Skeletal muscle satellite cell (primary cell): ENCODE results near the gene DGLUCY.

Experiments
- H3K27me3 ChIP-seq: 2 replicates; pipeline ENCODE4 v1.7.0; 2013; ENCODE audit warnings: low read length; ENCODE audit not compliant: control insufficient read depth, insufficient read depth
- H3K36me3 ChIP-seq: 2 replicates; pipeline ENCODE4 v1.7.0; 2013; ENCODE audit warnings: mild to moderate bottlenecking, control low read depth, low read length; ENCODE audit not compliant: insufficient read depth
- H3K4me1 ChIP-seq: 2 replicates; pipeline ENCODE4 v1.7.0; 2013; ENCODE audit warnings: low read length; ENCODE audit not compliant: control insufficient read depth, insufficient read depth
- H3K4me2 ChIP-seq: 2 replicates; pipeline ENCODE4 v1.7.0; 2013; ENCODE audit warnings: mild to moderate bottlenecking, low read length
- H3K4me3 ChIP-seq: 2 replicates; pipeline ENCODE4 v1.7.0; 2013; ENCODE audit warnings: low read length
- H3K9ac ChIP-seq: 2 replicates; pipeline ENCODE4 v1.7.0; 2013; ENCODE audit warnings: mild to moderate bottlenecking, low read depth, low read length, moderate library complexity
- H3K9me3 ChIP-seq: replicated peaks from 2 replicates; pipeline ENCODE4 v1.7.0; 2013; ENCODE audit warnings: mild to moderate bottlenecking, control low read depth, low read length

Gene DGLUCY

GRCh38 chr14:91125801-91126200 is 11.9 kb downstream of the DGLUCY start:
- no peaks in the 10 kb centered on the region for H3K4me1 ChIP-seq

GRCh38 chr14:91126761-91127160 is 12.9 kb downstream of the DGLUCY start:
- H3K4me2 ChIP-seq = no peak overlapping the region
- H3K27me3 ChIP-seq = no peaks in the 10 kb centered on the region
- no peak overlapping the region for H3K9ac ChIP-seq
- H3K4me3 ChIP-seq = no peak overlapping the region
- no peaks in the 10 kb centered on the region for H3K9me3 ChIP-seq
- H3K4me1 ChIP-seq = no peaks in the 10 kb centered on the region
- peaks cover 7% of the 10 kb centered on the region for H3K36me3 ChIP-seq

More at GRCh38 chr14:91125801-91126200, 11.9 kb downstream of the DGLUCY start:
- Histone ChIP-seq H3K9ac (no peak overlapping the region), H3K4me2 (no peak overlapping the region), H3K9me3 (no peaks in the 10 kb centered on the region), H3K4me3 (no peak overlapping the region), H3K27me3 (no peaks in the 10 kb centered on the region), H3K36me3 (peaks cover 4% of the 10 kb centered on the region)

- H3K9ac ChIP-seq = no peak overlapping the region
- H3K36me3 ChIP-seq = peaks cover 7% of the 10 kb centered on the region
- no peak overlapping the region for H3K4me2 ChIP-seq
Measured at GRCh38 chr14:91127401-91127801, 13.5 kb downstream of the DGLUCY start.

GRCh38 chr14:91127924-91128323 is 14.1 kb downstream of the DGLUCY start:
- H3K27me3 ChIP-seq = no peaks in the 10 kb centered on the region
- H3K4me1 ChIP-seq = no peaks in the 10 kb centered on the region

More at GRCh38 chr14:91127401-91127801, 13.5 kb downstream of the DGLUCY start:
- no peaks in the 10 kb centered on the region for H3K4me1 ChIP-seq
- no peaks in the 10 kb centered on the region for H3K9me3 ChIP-seq
- no peaks in the 10 kb centered on the region for H3K27me3 ChIP-seq
- H3K4me3 ChIP-seq = no peak overlapping the region

GRCh38 chr14:91128699-91129098 is 14.8 kb downstream of the DGLUCY start:
- no peaks in the 10 kb centered on the region for H3K27me3 ChIP-seq
- no peaks in the 10 kb centered on the region for H3K9me3 ChIP-seq
- H3K4me2 ChIP-seq = no peak overlapping the region
- no peak overlapping the region for H3K9ac ChIP-seq
- H3K4me3 ChIP-seq = no peak overlapping the region
- H3K4me1 ChIP-seq = no peaks in the 10 kb centered on the region
- H3K36me3 ChIP-seq = peaks cover 7% of the 10 kb centered on the region

More at GRCh38 chr14:91127924-91128323, 14.1 kb downstream of the DGLUCY start:
- Histone ChIP-seq H3K4me2 (no peak overlapping the region), H3K9me3 (no peaks in the 10 kb centered on the region), H3K9ac (no peak overlapping the region), H3K36me3 (peaks cover 7% of the 10 kb centered on the region), H3K4me3 (no peak overlapping the region)

- peaks cover 7% of the 10 kb centered on the region for H3K36me3 ChIP-seq
- no peaks in the 10 kb centered on the region for H3K9me3 ChIP-seq
- H3K27me3 ChIP-seq = no peaks in the 10 kb centered on the region
- no peak overlapping the region for H3K4me2 ChIP-seq
- H3K4me1 ChIP-seq = no peaks in the 10 kb centered on the region
- no peak overlapping the region for H3K9ac ChIP-seq
- H3K4me3 ChIP-seq = no peak overlapping the region
Measured at GRCh38 chr14:91129261-91129660, 15.4 kb downstream of the DGLUCY start.

- H3K4me3 ChIP-seq = no peak overlapping the region
Measured at GRCh38 chr14:91135039-91135438, 21.2 kb downstream of the DGLUCY start.

GRCh38 chr14:91138511-91139359 is 24.9 kb downstream of the DGLUCY start:
- Histone ChIP-seq H3K9ac (no peak overlapping the region), H3K4me3 (no peak overlapping the region), H3K36me3 (no peaks in the 10 kb centered on the region), H3K9me3 (no peaks in the 10 kb centered on the region), H3K4me1 (peaks cover 4% of the 10 kb centered on the region), H3K27me3 (no peaks in the 10 kb centered on the region), H3K4me2 (no peak overlapping the region)

More at GRCh38 chr14:91135039-91135438, 21.2 kb downstream of the DGLUCY start:
- H3K4me1 ChIP-seq = no peaks in the 10 kb centered on the region
- H3K9ac ChIP-seq = no peak overlapping the region
- H3K27me3 ChIP-seq = no peaks in the 10 kb centered on the region
- H3K36me3 ChIP-seq = peaks cover 3% of the 10 kb centered on the region
- H3K4me2 ChIP-seq = no peak overlapping the region
- no peaks in the 10 kb centered on the region for H3K9me3 ChIP-seq

- Histone ChIP-seq H3K4me2 (no peak overlapping the region), H3K4me3 (no peak overlapping the region), H3K36me3 (no peaks in the 10 kb centered on the region), H3K9me3 (no peaks in the 10 kb centered on the region), H3K27me3 (no peaks in the 10 kb centered on the region), H3K4me1 (peaks cover 12% of the 10 kb centered on the region), H3K9ac (no peak overlapping the region)
Measured at GRCh38 chr14:91139776-91140175, 25.9 kb downstream of the DGLUCY start.

GRCh38 chr14:91140672-91141071 is 26.8 kb downstream of the DGLUCY start:
- no peak overlapping the region for H3K4me2 ChIP-seq
- H3K4me3 ChIP-seq = no peak overlapping the region
- no peaks in the 10 kb centered on the region for H3K36me3 ChIP-seq
- H3K9me3 ChIP-seq = no peaks in the 10 kb centered on the region
- peaks cover 12% of the 10 kb centered on the region for H3K4me1 ChIP-seq
- H3K27me3 ChIP-seq = no peaks in the 10 kb centered on the region
- no peak overlapping the region for H3K9ac ChIP-seq

- Histone ChIP-seq H3K36me3 (peaks cover 5% of the 10 kb centered on the region), H3K4me3 (no peak overlapping the region), H3K9ac (no peak overlapping the region), H3K9me3 (no peaks in the 10 kb centered on the region), H3K4me1 (peaks cover 12% of the 10 kb centered on the region), H3K27me3 (no peaks in the 10 kb centered on the region), H3K4me2 (no peak overlapping the region)
Measured at GRCh38 chr14:91142214-91142668, 28.4 kb downstream of the DGLUCY start.

GRCh38 chr14:91143862-91144261 is 30.0 kb downstream of the DGLUCY start:
- Histone ChIP-seq H3K27me3 (no peaks in the 10 kb centered on the region), H3K36me3 (peaks cover 5% of the 10 kb centered on the region), H3K9me3 (no peaks in the 10 kb centered on the region), H3K4me2 (no peak overlapping the region), H3K9ac (no peak overlapping the region), H3K4me3 (no peak overlapping the region), H3K4me1 (peaks cover 12% of the 10 kb centered on the region)
